ENCODE results near the gene KIF12.
"Not testable (repeated sequence)": the region's sequence is repeated elsewhere in the genome, so short reads cannot be mapped to it uniquely, and the experiment has no call there.

The KIF12 gene

DNA sequence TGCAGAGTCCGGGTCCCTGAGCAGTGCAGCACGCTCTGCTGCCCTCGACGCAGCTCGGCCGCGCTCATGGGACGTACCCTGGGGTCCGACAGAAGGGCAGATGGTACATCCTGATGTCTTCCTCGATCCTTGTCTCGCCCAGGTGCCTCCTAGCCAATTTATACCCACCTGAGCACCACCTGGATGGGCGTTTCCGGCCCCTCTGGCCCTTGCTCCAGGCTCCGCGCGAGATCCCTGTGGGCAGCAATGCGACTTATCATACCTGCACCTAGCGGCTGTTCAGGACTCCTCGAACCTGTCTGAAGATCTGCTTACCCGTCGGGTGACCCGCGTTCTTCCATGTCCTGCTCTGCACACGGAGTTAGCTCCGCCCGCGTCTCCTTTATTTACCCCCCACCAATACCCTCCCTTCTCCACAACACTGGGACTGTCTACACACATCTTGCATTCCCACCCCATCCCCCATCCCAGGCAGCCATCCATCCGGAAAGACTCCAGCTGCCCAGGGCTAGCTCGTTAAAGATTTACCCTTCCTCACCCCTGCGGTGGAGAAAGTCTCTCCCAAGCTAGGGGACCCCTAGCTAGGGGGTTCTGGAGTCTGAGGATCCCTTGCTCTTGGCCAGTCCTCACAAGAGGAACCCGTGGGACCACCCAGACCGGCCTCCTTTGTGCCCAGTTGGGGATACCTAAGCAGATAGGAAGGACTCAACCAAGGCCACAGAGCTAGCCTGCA is at the start of gene KIF12:
KIF12 (minus strand) TSS at position 357 of the 733 bp plus-strand sequence; CDS start at position 341, 16 bp downstream.
- in situ Hi-C loops (cut with MboI; ENCODE audit: low sequenced_read_pairs) = loop anchor here (10.0 kb wide), 1 partner anchor 186 kb away; no protein-coding TSS in a partner anchor

GRCh38 chr9:114146735-114147134 is 47.6 kb upstream of the KIF12 start:
- in situ Hi-C loops (cut with MboI; ENCODE audit: low sequenced_read_pairs) = no loop called here

GRCh38 chr9:114143234-114143633 is 44.1 kb upstream of the KIF12 start:
- in situ Hi-C loops (cut with MboI; ENCODE audit: low sequenced_read_pairs) = no loop called here

- in situ Hi-C loops (cut with MboI; ENCODE audit: low sequenced_read_pairs) = no loop called here
Measured at GRCh38 chr9:114141553-114142402, 42.7 kb upstream of the KIF12 start.

GRCh38 chr9:114140850-114141249 is 41.8 kb upstream of the KIF12 start:
- in situ Hi-C loops (cut with MboI; ENCODE audit: low sequenced_read_pairs) = no loop called here

DNA sequence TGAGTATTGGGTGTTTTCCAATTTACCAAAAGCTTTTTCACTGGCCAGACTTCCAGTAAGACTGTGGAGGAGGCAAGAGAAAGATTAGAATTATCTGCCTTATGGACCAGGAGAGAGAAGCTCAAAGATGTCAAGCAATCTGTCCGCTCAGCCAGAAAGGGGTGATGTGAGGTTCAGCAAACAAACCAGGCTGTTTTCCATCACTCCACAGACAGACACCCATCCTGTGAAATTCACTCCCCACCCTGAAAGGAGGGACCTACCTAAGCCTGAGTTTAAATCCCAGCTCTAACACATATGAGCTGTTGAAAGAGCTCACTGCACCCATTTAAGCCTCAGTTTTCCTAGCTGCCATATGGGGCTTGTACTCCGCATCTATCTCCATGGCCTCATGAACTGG is 41.3 kb upstream of the KIF12 start:
- in situ Hi-C loops (cut with MboI; ENCODE audit: low sequenced_read_pairs) = no loop called here

GRCh38 chr9:114139071-114139470 is 40.0 kb upstream of the KIF12 start:
- in situ Hi-C loops (cut with MboI; ENCODE audit: low sequenced_read_pairs) = no loop called here

- in situ Hi-C loops (cut with MboI; ENCODE audit: low sequenced_read_pairs) = no loop called here
Measured at GRCh38 chr9:114138552-114138971, 39.5 kb upstream of the KIF12 start.

DNA sequence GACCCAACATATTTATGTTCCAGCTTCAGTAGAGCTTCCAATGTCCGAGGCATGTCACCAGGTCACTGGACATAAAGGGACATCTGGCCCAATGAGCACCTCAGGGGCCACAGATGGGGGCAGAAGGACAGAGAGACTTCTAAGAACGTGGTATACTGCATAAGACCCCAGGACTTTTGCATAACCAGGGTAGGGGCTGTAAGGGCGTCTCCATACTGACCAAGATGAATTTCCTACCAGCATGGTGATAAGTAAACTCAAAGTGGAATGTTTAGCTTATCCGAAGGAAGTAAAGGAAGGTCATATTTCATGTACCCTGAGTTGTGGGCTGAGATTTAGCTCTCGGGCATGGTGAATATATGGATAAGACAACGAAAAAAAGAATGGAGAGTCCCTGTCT is 38.7 kb upstream of the KIF12 start:
- in situ Hi-C loops (cut with MboI; ENCODE audit: low sequenced_read_pairs) = no loop called here

- in situ Hi-C loops (cut with MboI; ENCODE audit: low sequenced_read_pairs) = no loop called here
Measured at GRCh38 chr9:114134827-114135396, 35.8 kb upstream of the KIF12 start.

DNA sequence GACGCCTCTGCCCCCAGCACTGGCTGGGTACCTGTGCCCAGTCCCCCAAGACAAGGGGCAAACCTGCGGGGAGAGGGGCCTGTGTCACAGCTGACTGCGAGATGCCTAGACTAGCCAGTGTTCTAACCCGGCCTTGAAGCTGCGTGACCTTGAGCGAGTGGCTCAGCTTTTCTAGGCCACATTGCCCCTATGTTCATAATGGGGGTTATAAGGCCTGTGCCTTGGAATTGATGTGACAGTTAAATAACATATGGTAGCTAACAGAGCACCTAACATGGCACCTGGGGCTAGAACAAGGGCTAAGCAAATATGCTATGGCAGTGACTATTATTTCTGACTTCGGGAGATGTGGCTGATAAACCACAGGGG is 33.4 kb upstream of the KIF12 start:
- in situ Hi-C loops (cut with MboI; ENCODE audit: low sequenced_read_pairs) = no loop called here

GRCh38 chr9:114131808-114132549 is 32.9 kb upstream of the KIF12 start:
- in situ Hi-C loops (cut with MboI; ENCODE audit: low sequenced_read_pairs) = no loop called here

- in situ Hi-C loops (cut with MboI; ENCODE audit: low sequenced_read_pairs) = no loop called here
Measured at GRCh38 chr9:114130624-114131277, 31.7 kb upstream of the KIF12 start.

GRCh38 chr9:114130141-114130540 is 31.0 kb upstream of the KIF12 start:
- in situ Hi-C loops (cut with MboI; ENCODE audit: low sequenced_read_pairs) = no loop called here

- in situ Hi-C loops (cut with MboI; ENCODE audit: low sequenced_read_pairs) = not testable (repeated sequence)
Measured at GRCh38 chr9:114128759-114129158, 29.7 kb upstream of the KIF12 start.

GRCh38 chr9:114126247-114127060 is 27.4 kb upstream of the KIF12 start:
- in situ Hi-C loops (cut with MboI; ENCODE audit: low sequenced_read_pairs) = no loop called here

DNA sequence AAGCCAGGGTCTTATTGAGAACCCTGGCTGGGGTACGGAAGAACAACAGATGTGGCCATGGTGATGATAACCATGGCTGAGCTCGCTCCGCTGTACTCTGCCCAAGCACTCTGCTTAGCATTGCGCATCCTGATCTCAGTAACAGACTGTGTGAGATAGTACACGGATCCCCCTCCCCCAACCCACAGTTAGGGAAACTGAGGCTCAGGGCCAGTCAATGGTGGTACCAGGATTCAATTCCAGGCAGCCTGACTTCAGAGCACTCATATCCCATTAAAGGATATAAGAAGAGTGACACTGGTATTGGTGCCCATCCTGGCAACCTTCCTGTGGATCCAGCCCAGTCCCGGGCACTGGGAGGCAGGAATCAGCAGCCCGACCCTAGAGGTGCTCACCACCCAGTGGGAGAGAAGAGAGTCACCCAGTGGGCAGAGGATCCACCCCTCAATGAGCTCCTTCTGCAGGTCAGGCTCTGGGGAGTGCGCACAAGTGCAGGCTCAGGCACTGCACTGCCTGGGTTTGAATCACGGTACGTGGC is 26.5 kb upstream of the KIF12 start:
- in situ Hi-C loops (cut with MboI; ENCODE audit: low sequenced_read_pairs) = no loop called here

GRCh38 chr9:114124666-114125475 is 25.8 kb upstream of the KIF12 start:
- in situ Hi-C loops (cut with MboI; ENCODE audit: low sequenced_read_pairs) = no loop called here

GRCh38 chr9:114124138-114124537 is 25.0 kb upstream of the KIF12 start:
- in situ Hi-C loops (cut with MboI; ENCODE audit: low sequenced_read_pairs) = no loop called here
